ENCODE results near the gene CAB39.
A peak's percentile ranks its signal among the peaks of the same experiment; 100 is the strongest.

Gene CAB39

DNA sequence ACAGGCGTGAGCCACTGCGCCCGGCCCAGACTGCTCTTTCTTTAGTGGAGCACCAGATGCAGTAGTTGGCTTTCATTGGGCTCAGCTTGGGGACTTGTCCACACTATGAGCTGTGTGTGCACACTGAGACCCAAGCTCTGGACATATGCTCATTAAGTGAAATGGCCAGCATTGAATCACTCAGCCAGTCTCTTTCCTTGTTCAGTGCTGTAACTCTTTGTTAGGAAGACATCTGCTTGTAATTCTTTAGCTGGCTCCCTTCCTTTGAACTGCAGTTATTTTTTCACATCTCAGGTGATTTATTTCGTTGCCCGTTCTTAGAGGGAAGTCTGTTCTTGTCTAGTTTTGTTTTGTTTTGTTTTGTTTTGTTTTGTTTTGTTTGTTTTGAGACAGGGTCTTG lies 70.5 kb downstream of the CAB39 start:
- no peak for DNase-seq (ENCODE audit: low read depth in 2 of 2)

GRCh38 chr2:230784795-230785194 lies 72.2 kb downstream of the CAB39 start:
- DNase-seq (ENCODE audit: low read depth in 2 of 2) = no peak

GRCh38 chr2:230785346-230785745 lies 72.7 kb downstream of the CAB39 start:
- no peak for DNase-seq (ENCODE audit: low read depth in 2 of 2)

- DNase-seq (ENCODE audit: low read depth in 2 of 2) = no peak
These were observed 74.5 kb downstream of the CAB39 start for GRCh38 chr2:230787101-230787500.

DNA sequence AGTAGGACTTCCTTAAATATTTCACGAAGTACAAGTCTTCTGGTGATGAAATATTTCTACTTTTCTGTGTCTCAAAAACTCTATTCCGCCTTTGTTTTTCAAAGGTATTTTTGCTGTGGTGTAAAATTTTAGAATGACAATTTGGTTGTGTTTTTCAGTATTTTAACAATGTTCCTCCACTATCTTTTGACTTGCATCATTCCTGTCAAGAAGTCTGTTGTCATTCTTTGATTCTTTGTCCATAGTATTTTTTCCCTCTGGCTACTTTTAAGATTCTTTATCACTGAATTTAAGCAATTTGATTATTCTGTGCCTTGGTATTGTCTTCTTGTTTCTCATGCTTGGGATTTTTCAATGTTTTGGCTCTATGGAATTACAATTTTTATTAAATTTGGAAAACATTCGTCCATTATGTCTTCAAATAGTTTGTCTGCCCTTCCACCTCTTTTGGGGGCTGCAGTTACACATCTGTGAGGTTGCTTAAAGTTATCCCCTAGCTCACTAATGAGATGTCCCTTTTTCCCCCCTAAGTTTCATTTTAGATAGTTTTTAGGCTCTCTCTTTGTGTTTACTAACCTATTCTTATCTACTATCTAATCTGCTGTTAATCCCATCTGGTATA lies 76.0 kb downstream of the CAB39 start:
- DNase-seq (ENCODE audit: low read depth in 2 of 2) = no peak

DNA sequence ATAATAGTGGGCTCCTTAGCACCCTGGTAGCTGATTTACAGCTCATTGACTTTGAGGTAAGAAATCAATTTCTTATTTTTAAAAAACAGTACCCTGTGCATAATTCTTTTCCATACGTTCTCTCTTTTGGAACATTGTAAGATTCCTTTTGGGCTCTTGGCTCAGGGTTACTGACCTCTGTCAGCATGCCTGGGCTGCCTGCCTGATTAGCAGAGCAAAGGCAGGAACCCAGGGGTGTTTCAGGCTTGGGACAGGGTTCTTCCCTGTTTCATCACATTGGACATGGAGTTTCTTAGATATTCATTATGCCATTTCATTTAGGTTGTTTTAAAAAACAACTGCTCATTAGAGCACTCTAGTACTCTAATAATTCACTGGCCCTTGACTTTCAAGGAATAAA lies 78.3 kb downstream of the CAB39 start:
- DNase-seq (ENCODE audit: low read depth in 2 of 2) = no peak

DNA sequence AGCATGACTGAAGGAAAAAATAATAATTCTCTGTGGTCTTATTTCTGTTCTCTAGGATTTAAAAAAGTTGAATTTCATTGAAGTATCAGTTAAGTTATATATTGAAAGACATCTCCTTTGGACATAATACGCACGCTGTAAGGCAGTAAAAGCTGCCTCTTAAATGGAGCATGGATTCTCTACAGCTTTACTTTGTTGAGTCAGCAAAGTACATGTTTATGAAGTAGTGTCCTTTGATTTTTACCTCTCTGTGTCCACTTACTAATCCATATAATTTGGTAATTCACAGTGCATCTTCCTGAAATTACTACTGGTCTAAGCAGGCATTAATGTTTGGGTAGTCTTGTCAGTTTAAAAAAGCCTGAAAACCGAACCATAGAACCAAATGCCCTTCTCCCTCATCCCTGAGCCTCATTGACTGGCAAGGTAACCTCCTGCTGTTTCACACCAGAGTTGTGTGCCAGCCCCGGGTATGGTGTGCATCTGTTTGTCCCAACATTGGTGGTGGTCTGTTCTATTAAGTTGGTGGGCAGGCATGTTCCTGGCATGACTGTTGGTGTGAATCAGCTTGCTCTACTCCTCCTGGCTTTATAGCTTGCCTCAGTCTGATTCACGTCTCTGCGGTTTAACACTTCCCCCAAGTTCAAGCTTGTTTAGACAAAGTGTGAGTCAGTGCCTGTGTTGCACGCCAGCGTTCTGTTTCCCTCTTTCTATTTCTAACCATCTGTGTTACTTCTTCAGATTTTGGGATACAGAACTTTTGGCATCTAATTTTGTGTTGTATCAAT lies 81.1 kb downstream of the CAB39 start:
- DNase-seq (ENCODE audit: low read depth in 2 of 2) = peak; percentile 36 to 54

DNA sequence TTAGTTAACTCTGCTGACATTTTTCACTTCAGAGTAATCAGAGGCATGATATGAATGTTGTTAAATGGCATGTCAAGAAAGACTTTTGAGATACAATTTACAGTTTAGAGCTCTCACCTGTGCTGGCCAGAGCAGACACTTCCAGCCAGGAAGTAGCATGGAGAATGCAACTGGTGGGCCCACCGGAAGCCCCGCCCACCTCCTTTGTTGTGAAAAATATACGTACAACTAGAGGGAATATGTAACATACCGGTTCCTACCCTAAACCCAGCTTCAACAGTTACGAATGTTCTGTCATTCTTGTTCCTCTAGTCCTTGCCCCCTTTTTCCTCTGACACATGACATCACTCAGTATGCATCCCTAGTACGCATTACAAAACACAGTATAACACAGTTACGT lies 81.9 kb downstream of the CAB39 start:
- no peak for DNase-seq (ENCODE audit: low read depth in 2 of 2)

DNA sequence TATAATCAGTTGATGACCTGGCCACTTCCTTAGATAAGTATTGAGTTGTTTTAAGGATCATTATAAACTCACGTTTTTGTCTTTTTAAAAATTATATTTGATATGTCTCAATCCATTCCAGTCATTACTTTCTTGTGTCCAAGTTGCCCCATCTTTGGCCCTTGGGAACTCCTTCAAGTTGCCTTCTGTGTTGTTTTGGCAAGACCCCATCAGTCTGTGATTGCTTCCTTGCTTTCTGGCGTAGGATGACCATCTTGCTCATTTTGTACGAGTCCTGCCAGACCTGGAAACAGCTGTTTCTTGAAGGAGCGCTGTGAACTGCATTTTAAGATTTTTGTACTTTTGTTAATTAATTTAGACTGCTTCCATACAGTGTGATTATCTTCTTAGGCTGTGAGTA lies 83.2 kb downstream of the CAB39 start:
- DNase-seq (ENCODE audit: low read depth in 2 of 2) = no peak

DNA sequence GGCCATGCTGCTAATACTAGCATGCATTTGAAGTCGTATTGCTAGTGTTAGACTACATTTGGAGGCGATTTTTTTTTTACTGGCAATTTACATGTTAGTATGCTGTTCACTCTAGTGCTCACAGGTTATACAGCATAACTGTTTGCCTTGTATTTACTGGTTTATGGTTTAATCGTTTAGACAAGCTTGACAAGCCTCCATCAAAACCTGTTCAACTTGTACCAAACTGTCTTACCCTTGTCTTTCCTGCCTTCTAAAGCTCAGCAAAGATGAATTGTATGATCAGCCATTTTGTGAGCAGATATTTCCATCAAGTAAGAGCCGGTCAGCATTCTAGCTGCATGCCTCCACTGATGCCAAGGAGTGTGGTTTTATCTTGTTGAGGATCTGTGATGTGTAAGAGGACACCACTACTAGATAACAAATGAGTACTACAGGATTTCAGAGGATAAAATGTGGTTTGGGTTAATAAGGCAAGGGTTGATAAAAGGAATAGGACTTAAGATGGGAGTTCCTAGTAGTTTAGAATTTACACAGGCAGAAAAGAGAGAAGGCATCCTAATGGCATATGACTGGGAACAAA lies 83.7 kb downstream of the CAB39 start:
- DNase-seq (ENCODE audit: low read depth in 2 of 2) = no peak

DNA sequence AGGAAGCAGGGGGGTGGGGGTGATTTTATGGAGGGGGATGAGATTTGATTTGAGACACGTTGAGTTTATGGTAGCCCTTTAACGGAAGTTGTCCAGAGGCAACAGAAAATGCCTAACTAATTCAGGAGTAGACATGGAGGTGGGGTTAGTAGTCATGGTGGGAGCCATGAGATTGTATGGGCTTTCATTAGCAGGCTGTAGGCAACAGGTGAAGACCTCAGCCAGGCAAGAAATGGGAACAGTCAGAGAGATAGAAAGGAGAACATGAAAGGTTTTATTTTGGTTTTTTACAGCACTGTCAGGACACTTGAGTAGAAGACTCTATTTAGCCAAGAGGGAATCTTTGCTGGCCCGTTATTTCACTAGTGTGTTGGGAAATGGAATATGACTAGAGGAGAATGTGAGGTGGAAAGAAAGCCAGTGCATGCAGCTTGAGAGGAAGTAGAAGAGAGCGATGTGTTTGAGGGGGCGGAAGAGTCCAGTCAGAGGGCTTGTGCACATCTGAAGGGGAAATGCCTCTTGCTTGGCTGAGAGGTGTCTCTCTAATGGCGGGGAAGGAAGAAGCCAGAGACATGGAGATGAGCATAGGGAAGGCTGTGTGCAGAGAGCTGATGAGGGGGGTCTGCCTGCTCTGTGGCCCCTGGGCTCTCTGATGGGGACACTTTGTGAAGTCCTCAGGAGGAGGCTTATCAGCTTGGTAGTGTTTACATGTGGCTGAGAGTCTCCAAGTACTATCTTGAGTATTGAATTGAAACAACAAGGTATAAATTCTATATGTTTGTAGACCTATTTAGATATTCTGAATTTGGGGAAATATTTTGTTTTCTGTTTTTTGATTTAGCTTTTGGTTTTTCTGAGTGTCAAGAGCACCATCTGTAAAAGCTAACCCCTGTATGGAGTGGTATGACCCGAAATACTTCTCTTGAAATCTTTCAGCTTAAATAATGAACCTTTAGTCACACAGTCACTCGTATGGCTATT lies 85.2 kb downstream of the CAB39 start:
- DNase-seq (ENCODE audit: low read depth in 2 of 2) = no peak

DNA sequence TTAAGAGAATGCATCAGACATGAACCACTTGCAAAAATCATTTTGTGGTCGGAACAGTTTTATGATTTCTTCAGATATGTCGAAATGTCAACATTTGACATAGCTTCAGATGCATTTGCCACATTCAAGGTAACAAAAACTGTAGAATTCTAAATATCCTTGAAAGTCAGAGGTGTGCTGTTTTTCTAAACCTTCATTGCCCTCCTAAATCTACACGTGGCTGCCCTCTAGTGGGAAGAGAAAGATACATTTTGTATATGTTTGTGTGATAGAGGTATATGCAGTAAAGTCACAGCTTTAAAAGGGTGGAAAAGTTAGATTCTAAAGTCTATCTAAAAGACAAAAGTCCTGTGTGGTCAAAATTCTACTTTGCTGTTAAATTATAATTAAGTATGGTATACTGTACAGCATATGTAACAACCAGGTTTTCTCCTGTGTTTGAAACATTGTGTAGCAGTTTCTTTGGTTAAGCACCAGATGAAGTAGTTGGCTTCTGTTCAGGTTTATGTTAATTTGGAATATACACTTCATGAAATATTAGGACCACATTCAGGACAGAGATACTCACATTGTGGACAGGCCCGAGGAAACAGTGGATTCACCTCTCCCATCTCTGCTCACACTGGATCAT lies 86.2 kb downstream of the CAB39 start:
- DNase-seq (ENCODE audit: low read depth in 2 of 2) = no peak

- DNase-seq (ENCODE audit: low read depth in 2 of 2) = no peak
These were observed 92.8 kb downstream of the CAB39 start for GRCh38 chr2:230805353-230806017.

DNA sequence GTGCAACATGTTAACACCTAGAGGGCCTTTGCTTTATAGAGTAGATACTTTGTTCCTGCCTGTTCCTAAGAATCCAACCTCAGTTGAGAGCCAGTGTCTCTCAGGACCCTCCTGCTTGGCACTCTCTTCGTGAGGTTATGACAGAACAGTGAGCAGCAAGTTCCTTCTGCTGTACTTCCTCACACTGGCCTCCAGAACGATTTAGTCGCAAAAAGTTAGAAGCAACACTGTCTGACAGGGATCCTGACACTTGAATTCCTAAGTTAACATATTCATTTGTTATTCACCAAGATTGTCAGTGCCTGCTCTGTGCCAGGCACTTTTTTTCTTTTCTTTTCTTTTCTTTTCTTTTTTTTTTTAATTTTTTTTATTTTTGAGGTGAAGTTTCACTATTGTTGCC lies 95.1 kb downstream of the CAB39 start:
- DNase-seq (ENCODE audit: low read depth in 2 of 2) = no peak

DNA sequence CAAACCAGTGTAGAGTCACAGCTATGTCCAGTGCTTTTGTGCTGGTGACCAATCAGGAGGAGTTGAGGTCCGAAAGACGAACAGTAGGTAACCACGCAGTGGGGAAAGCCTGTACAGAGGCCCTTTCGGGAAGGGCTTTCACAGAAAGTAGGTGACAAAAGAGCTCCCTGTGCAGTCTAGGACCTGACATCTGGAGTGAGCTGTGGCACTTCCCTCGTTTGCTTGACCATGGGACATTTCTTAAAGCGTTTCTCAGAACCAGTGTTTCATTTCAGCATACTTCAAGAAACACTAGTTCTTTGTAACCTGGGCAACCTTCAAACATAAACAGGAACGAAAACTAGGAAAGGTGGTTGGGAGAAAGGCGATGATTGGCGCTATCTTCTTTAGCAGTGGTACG lies 96.4 kb downstream of the CAB39 start:
- DNase-seq (ENCODE audit: low read depth in 2 of 2) = no peak

GRCh38 chr2:230809677-230810251 lies 97.1 kb downstream of the CAB39 start:
- no peak for DNase-seq (ENCODE audit: low read depth in 2 of 2)

DNA sequence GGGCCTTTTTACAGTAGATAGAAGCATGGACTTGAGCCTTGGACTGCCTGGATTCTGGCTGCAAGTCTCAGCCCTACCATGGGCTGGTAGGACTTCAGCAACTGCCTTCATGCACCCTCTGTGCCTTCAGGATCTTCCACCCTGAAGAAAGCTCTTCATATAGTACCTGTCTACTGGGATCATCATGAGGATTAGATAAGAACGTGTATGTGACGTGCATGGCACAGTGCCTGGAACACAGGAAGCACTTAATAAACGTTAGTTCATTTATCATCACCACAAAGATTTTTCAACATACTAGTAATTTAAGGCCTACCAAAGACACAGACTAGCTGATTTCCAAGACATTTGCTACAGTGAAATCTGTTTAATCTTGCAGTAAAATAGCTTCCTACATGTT lies 98.9 kb downstream of the CAB39 start:
- no peak for DNase-seq (ENCODE audit: low read depth in 2 of 2)

- no peak for DNase-seq (ENCODE audit: low read depth in 2 of 2)
These were observed 99.4 kb downstream of the CAB39 start for GRCh38 chr2:230812033-230812432.

DNA sequence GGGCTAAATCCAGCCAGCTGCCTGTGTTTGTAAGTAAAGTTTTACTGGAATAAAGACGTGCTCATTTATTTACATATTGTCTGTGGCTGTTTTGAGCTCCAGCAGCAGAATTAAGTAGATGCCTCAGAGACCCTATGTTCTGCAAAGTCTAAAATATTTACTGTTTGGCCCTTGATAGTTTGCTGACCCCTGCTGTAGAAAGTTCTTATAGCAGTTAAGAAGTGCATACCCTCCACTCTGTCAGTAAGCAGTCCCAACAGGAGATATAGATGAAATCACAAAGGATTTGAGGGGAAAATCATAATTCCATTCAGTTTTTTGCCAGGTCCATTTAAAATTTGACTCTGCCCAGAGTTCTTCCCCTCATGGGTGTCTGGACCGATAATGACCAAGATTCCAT lies 102.0 kb downstream of the CAB39 start:
- no peak for DNase-seq (ENCODE audit: low read depth in 2 of 2)

- no peak for DNase-seq (ENCODE audit: low read depth in 2 of 2)
These were observed 102.4 kb downstream of the CAB39 start for GRCh38 chr2:230815088-230815487.

DNA sequence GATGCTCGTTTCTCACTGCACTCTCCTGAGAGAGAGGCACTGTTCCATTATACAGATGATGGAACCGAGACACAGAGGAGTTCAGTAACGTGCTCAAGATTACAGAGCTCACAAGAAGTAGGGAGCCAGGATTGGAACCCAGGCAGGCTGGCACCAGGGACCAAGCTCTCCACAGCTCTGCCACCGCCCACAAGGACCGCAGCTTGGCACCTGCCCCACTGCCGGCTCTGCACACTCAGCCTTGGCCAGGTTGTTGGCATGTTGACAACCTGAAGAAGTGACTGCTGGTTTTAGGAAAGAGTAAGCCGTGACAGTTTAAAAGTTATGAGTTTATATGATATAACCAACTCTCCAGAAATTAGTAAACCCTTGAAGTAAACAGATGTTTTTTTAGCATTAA lies 104.1 kb downstream of the CAB39 start:
- DNase-seq (ENCODE audit: low read depth in 2 of 2) = no peak
